Measurements from ENCODE around the gene FOXJ3. TPM values are rescaled to one million over a fixed set of nuclear protein-coding genes. Genes with fewer than 3 reads are reported as not detected.

FOXJ3 gene
- total and polyA plus RNA-seq, 10 donors: 8.9 to 85.8 (median 57.3) TPM

GRCh38 chr1:42173155-42173933, 161.7 kb downstream of the FOXJ3 start:
- Histone ChIP-seq H3K36me3 (peaks cover 0 to 17% (median 0%) of the 10 kb centered on the region in 6 donors), H3K4me3 (no peak overlapping the region), H3K9me3 (no peaks in the 10 kb centered on the region), H3K4me1 (peaks cover 9 to 53% (median 36%) of the 10 kb centered on the region in 6 donors), H3K27ac (peak overlapping the region; percentile 45 to 79 (median 67)), H3K27me3 (replicated peaks in 1 of 7) (no peaks in the 10 kb centered on the region)
- TF ChIP-seq POLR2AphosphoS5 (IDR thresholded peaks at IDR 0.05) (peak in 1 of 3 donors; percentile 23), POLR2A (IDR thresholded peaks at IDR 0.05) (no peak), CTCF (IDR thresholded peaks at IDR 0.05 in 8 of 11, conservative IDR thresholded peaks at IDR 0.05 in 3 of 11) (peak; percentile 75 to 97 (median 93))
- DNase-seq: peak; percentile 92
- intact Hi-C loops (cut with DNase I; ENCODE audit: low total_unique reads): loop anchor here (10.0 kb wide), 2 partner anchors 161 to 599 kb away; partner anchors contain the start of gene FOXJ3
- 39 to 46% (median 41%) methylated on average over 9 of the region's 9 CpGs for WGBS, 5 donors

GRCh38 chr1:42172381-42173133, 162.5 kb downstream of the FOXJ3 start:
- WGBS, 5 donors: 43 to 68% (median 54%) methylated on average over 13 to 15 of the region's 15 CpGs
- Histone ChIP-seq H3K36me3 (peaks cover 0 to 13% (median 0%) of the 10 kb centered on the region in 6 donors), H3K9me3 (no peaks in the 10 kb centered on the region), H3K4me1 (peaks cover 9 to 54% (median 39%) of the 10 kb centered on the region in 6 donors), H3K27ac (peak overlapping the region; percentile 45 to 79 (median 68)), H3K4me3 (no peak overlapping the region), H3K27me3 (replicated peaks in 1 of 7) (no peaks in the 10 kb centered on the region)
- DNase-seq: peak; percentile 88
- intact Hi-C loops (cut with DNase I; ENCODE audit: low total_unique reads): loop anchor here (10.0 kb wide), 2 partner anchors 162 to 598 kb away; partner anchors contain the start of gene FOXJ3
- TF ChIP-seq POLR2A (IDR thresholded peaks at IDR 0.05): no peak
- peak; percentile 81 to 86 (median 84) for TF ChIP-seq POLR2AphosphoS5 (IDR thresholded peaks at IDR 0.05)

- no peaks in the 10 kb centered on the region for H3K9me3 ChIP-seq
- H3K4me1 ChIP-seq: peaks cover 9 to 54% (median 39%) of the 10 kb centered on the region in 6 donors
- intact Hi-C loops (cut with DNase I; ENCODE audit: low total_unique reads): loop anchor here (10.0 kb wide), 2 partner anchors 163 to 597 kb away; partner anchors contain the start of gene FOXJ3
- H3K36me3 ChIP-seq: peaks cover 0 to 6% (median 0%) of the 10 kb centered on the region in 6 donors
- no peak for TF ChIP-seq POLR2AphosphoS5 (IDR thresholded peaks at IDR 0.05)
- TF ChIP-seq CTCF (IDR thresholded peaks at IDR 0.05 in 8 of 11, conservative IDR thresholded peaks at IDR 0.05 in 3 of 11): no peak
- no peak for TF ChIP-seq POLR2A (IDR thresholded peaks at IDR 0.05)
- peak overlapping the region; percentile 13 to 79 (median 68) for H3K27ac ChIP-seq
- DNase-seq: no peak
- no peaks in the 10 kb centered on the region for H3K27me3 ChIP-seq (replicated peaks in 1 of 7)
- H3K4me3 ChIP-seq: no peak overlapping the region
- WGBS, 5 donors: 62 to 70% (median 68%) methylated on average over 6 of the region's 6 CpGs
These were observed 163.3 kb downstream of the FOXJ3 start for GRCh38 chr1:42171679-42172266.

All from spleen (tissue), 11 donors.